Body of pancreas (tissue), 4 donors: ENCODE measurements around the gene C1orf116.

Source experiments
- POLR2A ChIP-seq, 3 donors: fragments of 450-650 bp; IDR thresholded peaks; one replicate each; pipeline ENCODE4 v1.6.1; 2016; ENCODE audit warnings: antibody characterized with exemption in 3 of 3, mild to moderate bottlenecking in 2 of 3
- TF ChIP-seq, protein P1 (sequence below), 7 experiments: fragments of 450-650 bp in 4 of 7; fragments of 200-600 bp in 3 of 7; sonication (generic) in 3 of 7; IDR thresholded peaks; one replicate each; pipeline ENCODE4 v1.5.1; 2016 to 2019; ENCODE audit warnings: antibody characterized with exemption in 7 of 7

DNA sequence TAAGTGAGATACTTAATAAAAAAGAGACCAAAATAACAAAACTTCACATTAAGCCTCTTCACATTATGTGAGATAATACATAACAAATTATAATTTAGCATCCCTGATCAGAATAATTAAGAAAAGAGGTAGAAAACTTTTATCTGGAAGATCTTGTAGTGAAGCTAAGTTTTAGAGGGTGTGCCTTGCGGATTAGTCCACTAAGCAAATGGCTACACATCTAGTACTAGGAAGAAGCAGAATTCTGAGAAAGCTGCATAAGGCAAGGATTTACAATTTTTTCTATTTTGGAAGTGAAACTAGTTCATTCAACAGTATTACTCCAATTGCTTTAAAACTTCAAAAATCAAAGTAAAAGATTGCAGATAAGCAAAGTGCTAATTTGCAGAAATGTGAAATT lies 14.9 kb upstream of the C1orf116 start:
- TF ChIP-seq POLR2A (IDR thresholded peaks at IDR 0.05) = no peak
- TF ChIP-seq, protein P1, sequence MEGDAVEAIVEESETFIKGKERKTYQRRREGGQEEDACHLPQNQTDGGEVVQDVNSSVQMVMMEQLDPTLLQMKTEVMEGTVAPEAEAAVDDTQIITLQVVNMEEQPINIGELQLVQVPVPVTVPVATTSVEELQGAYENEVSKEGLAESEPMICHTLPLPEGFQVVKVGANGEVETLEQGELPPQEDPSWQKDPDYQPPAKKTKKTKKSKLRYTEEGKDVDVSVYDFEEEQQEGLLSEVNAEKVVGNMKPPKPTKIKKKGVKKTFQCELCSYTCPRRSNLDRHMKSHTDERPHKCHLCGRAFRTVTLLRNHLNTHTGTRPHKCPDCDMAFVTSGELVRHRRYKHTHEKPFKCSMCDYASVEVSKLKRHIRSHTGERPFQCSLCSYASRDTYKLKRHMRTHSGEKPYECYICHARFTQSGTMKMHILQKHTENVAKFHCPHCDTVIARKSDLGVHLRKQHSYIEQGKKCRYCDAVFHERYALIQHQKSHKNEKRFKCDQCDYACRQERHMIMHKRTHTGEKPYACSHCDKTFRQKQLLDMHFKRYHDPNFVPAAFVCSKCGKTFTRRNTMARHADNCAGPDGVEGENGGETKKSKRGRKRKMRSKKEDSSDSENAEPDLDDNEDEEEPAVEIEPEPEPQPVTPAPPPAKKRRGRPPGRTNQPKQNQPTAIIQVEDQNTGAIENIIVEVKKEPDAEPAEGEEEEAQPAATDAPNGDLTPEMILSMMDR (IDR thresholded peaks at IDR 0.05) = no peak
